GM18858 (cell line): Measurements from ENCODE around the gene PCDH19.

Experiments
- ATAC-seq: cut with Tn5 transposase; IDR thresholded peaks from one replicate; pipeline ENCODE4 v1.9.1; 2021; ENCODE audit not compliant: unreplicated experiment

PCDH19 gene

GRCh38 chrX:100299559-100299958 lies 110.5 kb downstream of the PCDH19 start:
- no peak for ATAC-seq

GRCh38 chrX:100297728-100298127 lies 112.3 kb downstream of the PCDH19 start:
- no peak for ATAC-seq

GRCh38 chrX:100296183-100296753 lies 113.8 kb downstream of the PCDH19 start:
- no peak for ATAC-seq

DNA sequence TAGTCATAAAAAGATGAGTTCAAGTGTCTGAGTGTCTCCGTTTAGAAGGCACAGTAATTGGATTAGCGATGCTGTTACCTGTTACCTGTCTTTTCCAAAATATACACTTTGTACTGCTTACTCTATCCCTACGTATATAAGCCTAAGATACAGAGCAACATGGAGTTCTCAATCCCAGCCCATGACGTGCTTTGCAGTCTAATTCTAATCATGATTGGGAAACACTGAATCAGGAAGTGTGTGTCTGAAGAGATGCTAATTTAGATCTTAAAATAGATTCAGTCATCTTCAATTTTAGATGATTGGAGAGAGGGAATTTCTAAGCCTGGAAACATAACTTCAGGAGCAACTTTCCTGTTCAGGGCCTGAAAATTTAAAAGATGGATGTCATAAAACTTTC lies 115.1 kb downstream of the PCDH19 start:
- no peak for ATAC-seq

DNA sequence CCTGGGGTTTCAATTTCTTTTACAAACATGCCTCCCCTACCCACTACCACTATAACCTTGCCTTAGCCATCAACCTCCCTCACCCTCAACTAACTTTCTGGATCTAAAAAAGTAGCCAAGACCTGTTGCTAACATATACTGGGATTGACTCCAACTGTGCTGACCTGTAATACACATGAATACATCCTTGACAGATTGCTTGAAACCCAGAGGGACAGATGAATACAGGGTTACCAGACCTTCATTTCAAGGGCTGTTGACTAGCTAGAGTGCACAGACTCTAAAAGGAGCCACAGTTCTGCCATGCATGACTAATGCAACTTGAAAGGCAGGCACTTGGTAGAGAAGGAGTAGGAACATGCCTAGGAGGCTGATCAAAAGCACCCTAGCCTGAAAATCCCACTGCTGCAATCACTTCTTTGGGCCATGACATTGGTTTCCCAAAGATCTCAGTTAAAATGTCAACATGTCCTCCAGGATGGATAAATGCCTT lies 121.0 kb downstream of the PCDH19 start:
- ATAC-seq, result no peak

DNA sequence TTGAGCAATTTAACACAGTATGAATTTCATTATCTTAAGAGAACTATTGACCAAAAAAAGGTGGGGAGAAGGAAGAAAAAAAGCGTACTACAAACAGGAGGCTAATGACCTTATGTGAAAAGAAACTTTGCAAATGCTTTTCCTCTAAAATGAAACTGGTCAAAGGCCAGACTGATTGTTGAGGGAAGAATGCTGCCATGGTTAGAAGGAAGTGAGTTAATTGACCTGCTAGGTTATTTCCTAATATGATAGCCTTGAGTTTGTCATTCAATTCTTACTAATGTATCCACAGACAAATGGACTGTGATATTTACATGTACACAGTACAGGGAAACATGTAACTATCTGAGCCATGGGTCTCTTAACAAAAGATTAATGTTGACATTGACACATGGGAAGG lies 132.8 kb downstream of the PCDH19 start:
- no peak for ATAC-seq

DNA sequence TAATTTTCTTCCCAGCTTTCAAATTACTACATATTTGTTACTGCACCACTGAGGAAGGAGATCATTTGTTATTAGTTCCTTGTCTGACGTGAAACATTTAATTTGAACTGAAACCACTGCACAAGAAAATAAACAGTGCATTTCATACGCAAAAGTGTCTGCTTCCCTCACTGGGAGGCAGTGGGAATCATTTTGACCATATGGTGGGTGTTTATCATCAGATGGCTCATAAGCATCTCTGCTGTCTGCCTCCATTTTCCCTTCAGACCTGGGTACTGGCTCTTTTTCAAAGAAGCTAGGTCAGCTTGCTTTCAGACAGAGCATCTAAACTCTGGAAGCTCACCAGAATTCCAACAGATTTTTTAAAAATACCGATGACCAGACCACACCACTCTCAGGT lies 135.2 kb downstream of the PCDH19 start:
- no peak for ATAC-seq

DNA sequence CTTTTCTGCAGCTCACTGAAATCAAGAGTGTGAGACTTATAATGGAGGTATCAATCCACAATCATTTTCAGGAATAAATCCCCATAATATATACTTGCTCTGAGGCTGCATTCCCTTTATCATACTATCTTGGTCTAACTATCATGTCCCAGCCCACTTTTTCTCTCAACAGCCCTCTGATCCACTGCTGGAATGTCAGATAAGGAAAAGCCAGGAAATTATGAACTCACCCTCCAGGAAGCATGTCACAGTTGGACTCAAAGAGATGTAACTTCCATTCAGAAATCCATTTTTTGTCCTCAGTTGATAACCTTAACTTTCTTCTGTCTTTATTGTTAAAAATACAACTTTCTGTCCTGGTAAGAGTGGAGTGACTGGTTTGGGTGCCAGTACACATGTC lies 144.9 kb downstream of the PCDH19 start:
- ATAC-seq, result no peak

- peak; percentile 98 for ATAC-seq
These were observed 145.9 kb downstream of the PCDH19 start for GRCh38 chrX:100264200-100264599.

DNA sequence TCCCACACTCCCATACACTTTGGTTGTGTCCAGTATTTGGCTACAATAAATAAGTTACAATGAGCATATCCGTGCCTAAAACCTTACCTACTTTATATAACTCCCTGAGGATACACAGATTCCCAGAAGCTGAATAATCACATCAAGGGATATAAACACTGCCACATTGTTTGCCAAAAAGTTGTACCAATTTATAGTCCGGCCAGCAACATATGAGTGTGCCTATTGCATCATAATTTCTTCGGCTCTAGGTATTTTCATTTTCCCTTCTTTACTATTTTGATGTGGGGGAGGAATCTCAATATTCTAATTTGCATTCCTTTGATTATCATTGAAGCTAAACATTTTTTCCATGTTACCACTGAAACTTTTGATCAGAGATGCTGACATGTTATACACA lies 146.4 kb downstream of the PCDH19 start:
- no peak for ATAC-seq

GRCh38 chrX:100248885-100249493 lies 161.1 kb downstream of the PCDH19 start:
- no peak for ATAC-seq

DNA sequence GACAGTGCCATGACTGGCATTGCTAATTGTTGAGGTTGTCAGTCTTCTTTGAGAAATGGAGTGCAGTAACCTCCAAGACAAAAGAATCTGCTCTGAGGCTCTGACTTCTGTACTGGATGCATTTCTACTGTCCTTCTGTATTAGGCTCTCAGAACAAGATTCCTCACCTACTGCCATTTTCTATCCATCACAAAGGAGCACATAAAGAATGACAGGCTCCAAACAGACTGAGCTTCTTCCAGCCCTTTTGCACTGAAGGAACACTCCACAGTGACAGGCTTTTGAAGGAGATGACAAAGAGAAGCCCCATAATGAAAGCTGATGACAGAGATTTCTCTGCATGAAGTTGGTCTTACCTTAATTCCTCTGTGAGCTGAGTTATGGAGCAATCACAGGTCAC lies 162.2 kb downstream of the PCDH19 start:
- ATAC-seq, result no peak

DNA sequence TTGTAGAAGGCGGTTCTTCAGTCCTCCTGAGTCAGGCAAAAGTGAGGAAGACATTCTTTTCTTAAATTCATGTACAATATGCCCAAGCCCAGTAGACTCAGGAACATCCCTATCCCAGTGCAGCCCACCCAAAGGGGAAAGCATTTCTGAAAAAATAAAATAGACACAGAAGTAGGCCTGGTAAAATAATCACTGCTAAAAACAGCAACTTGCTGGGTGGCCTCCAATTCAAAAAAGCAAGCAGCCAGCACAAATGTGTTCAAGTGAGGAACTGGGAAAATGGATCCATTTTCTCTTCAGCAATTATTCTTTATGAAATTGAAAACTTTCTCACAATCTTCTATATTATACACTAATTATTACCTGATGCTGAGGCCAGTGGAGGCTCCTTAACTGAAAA lies 165.4 kb downstream of the PCDH19 start:
- ATAC-seq, result no peak
